Occipital lobe (tissue), 2 donors: ENCODE data around the gene SLC25A51. TPM values are rescaled to one million over a fixed set of nuclear protein-coding genes. Genes with fewer than 3 reads are reported as not detected.
"Not testable (repeated sequence)": the region's sequence is repeated elsewhere in the genome, so short reads cannot be mapped to it uniquely, and the experiment has no call there.

Experiments used
- DNase-seq: peaks from one replicate; lab custom pipeline; 2025; lab: John Stamatoyannopoulos, UW
- total RNA-seq: library from RNA; depleted of rRNA; stranded (reverse); fragments of >200 nt; gene quantifications from one replicate; pipeline ENCODE4 v1.2.3, GENCODE V29; 2014

SLC25A51 gene
- total RNA-seq, 1 donor from 2014 or later: 121 TPM

- no peak for DNase-seq
Observed at GRCh38 chr9:37920471-37921167, 16.7 kb upstream of the SLC25A51 start.

- DNase-seq: no peak
Observed at GRCh38 chr9:37919956-37920335, 16.0 kb upstream of the SLC25A51 start.

- DNase-seq: no peak
Observed at GRCh38 chr9:37919246-37919955, 15.5 kb upstream of the SLC25A51 start.

GRCh38 chr9:37918665-37919170 lies 14.8 kb upstream of the SLC25A51 start:
- DNase-seq: no peak

- no peak for DNase-seq
Observed at GRCh38 chr9:37917801-37918664, 14.1 kb upstream of the SLC25A51 start.

GRCh38 chr9:37917313-37917731 lies 13.4 kb upstream of the SLC25A51 start:
- no peak for DNase-seq

- DNase-seq: no peak
Observed at GRCh38 chr9:37916471-37917312, 12.8 kb upstream of the SLC25A51 start.

GRCh38 chr9:37915911-37916470 lies 12.1 kb upstream of the SLC25A51 start:
- DNase-seq: no peak

- DNase-seq: no peak
Observed at GRCh38 chr9:37914701-37915358, 10.9 kb upstream of the SLC25A51 start.

- no peak for DNase-seq
Observed at GRCh38 chr9:37914154-37914551, 10.2 kb upstream of the SLC25A51 start.

- peak; percentile 77 for DNase-seq
Observed at GRCh38 chr9:37913480-37914153, 9.7 kb upstream of the SLC25A51 start.

- no peak for DNase-seq
Observed at GRCh38 chr9:37911271-37911681, 7.3 kb upstream of the SLC25A51 start.

GRCh38 chr9:37910271-37910670 lies 6.3 kb upstream of the SLC25A51 start:
- no peak for DNase-seq

- not testable (repeated sequence) for DNase-seq
Observed at GRCh38 chr9:37909836-37910235, 5.9 kb upstream of the SLC25A51 start.

- DNase-seq: no peak
Observed at GRCh38 chr9:37909326-37909725, 5.4 kb upstream of the SLC25A51 start.

- no peak for DNase-seq
Observed at GRCh38 chr9:37908698-37909186, 4.8 kb upstream of the SLC25A51 start.

- no peak for DNase-seq
Observed at GRCh38 chr9:37908283-37908682, 4.4 kb upstream of the SLC25A51 start.

- no peak for DNase-seq
Observed at GRCh38 chr9:37906312-37907239, 2.6 kb upstream of the SLC25A51 start.
